ENCODE measurements around the gene FAXC.
A peak's percentile ranks its signal among the peaks of the same experiment; 100 is the strongest.

The FAXC gene

GRCh38 chr6:99350573-99350972, 1.1 kb upstream of the FAXC start:
- Histone ChIP-seq H3K79me1 (replicated peaks; ENCODE audit: low read length, poor library complexity, severe bottlenecking) (peaks cover 2% of the 10 kb centered on the region), H3K4me1 (ENCODE audit: control insufficient read depth, insufficient read depth, low read depth, low read length) (peaks cover 7% of the 10 kb centered on the region), H2BK12ac (ENCODE audit: low read length in 2 of 2) (no peak overlapping the region), H2BK120ac (ENCODE audit: low read depth, low read length) (no peak overlapping the region), H2BK15ac (ENCODE audit: low read depth, poor library complexity, severe bottlenecking) (no peak overlapping the region), H3K4me2 (ENCODE audit: low read length, poor library complexity, severe bottlenecking) (no peak overlapping the region), H3K4me3 (ENCODE audit: insufficient read depth in 1 of 2, low read depth in 1 of 2, low read length in 2 of 2) (no peak overlapping the region), H3K36me3 (ENCODE audit: control insufficient read depth in 1 of 2, insufficient read depth in 2 of 2, low read depth in 1 of 2, low read length in 2 of 2) (no peaks in the 10 kb centered on the region), H3K9ac (ENCODE audit: low read length) (no peak overlapping the region), H2BK5ac (ENCODE audit: low read depth, low read length, poor library complexity, severe bottlenecking) (no peak overlapping the region), H4K91ac (ENCODE audit: low read length) (no peak overlapping the region), H3K9me3 (ENCODE audit: control insufficient read depth, low read length) (no peaks in the 10 kb centered on the region), H3K14ac (ENCODE audit: low read length in 2 of 2) (no peak overlapping the region), H2AK5ac (ENCODE audit: low read length, severe bottlenecking) (no peak overlapping the region), H2AFZ (ENCODE audit: low read depth, low read length) (no peak overlapping the region), H3K27me3 (ENCODE audit: control insufficient read depth in 1 of 2, insufficient read depth in 1 of 2, low read length in 2 of 2) (peaks cover 22 to 49% of the 10 kb centered on the region in 2 experiments), H4K8ac (ENCODE audit: low read length) (no peak overlapping the region), H3K4ac (ENCODE audit: low read depth in 1 of 2, low read length in 2 of 2) (no peak overlapping the region), H3K27ac (ENCODE audit: low read length, poor library complexity, severe bottlenecking) (no peak overlapping the region), H3K23ac (ENCODE audit: low read length in 2 of 2) (no peak overlapping the region), H3K18ac (ENCODE audit: low read depth in 1 of 2, low read length in 2 of 2) (no peak overlapping the region)
- 52% methylated on average over 9 of the region's 10 CpGs for WGBS
- DNase-seq, result no peak

DNA sequence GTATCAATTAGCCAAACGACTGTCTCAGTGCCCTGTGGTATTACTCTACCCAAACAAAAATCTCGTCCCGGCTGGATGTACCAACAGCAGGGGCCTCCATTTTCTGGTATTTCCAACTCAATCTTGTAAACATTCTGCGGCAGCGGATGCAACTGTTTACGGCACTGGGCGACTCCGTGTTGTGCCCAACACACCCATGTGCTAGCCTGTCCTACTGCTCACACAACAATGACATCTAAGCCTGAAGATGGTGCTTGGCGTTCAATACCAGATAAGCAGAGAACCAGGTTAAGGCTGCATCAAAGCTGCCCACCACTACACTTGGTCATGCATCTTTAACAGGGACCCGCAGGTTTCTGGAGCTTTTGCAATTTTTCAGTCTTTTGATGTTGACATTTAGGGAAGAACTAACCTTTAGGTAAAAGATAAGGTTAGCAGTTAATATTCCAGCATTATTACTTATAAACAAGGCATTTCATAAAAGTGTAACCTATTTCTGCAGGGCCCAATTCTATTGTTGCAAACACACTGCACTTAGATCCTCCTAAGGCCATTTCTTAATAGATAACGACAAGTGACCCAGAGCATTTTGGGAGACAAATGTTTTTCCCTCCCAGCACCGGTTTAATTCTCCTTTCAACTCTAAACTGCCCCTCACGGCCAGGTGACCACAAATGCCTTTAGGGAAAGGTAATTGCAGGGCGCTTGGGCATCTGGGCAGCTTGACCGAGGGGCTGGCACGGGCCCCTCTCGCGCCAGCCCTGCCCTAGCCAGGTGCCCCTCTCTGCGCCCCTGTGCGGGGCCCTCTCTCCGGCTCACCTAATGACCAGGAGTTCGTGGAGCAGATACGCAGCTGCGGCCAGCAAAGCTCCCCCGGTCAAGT, 945 bp downstream of the FAXC start:
- H2BK15ac ChIP-seq (ENCODE audit: low read depth, poor library complexity, severe bottlenecking), result no peak overlapping the region
- H3K36me3 ChIP-seq (ENCODE audit: control insufficient read depth in 1 of 2, insufficient read depth in 2 of 2, low read depth in 1 of 2, low read length in 2 of 2), result no peaks in the 10 kb centered on the region
- H3K9ac ChIP-seq (ENCODE audit: low read length), result peak overlapping the region; percentile 60
- no peak overlapping the region for H3K27ac ChIP-seq (ENCODE audit: low read length, poor library complexity, severe bottlenecking)
- no peak overlapping the region for H4K91ac ChIP-seq (ENCODE audit: low read length)
- H2AFZ ChIP-seq (ENCODE audit: low read depth, low read length), result peak overlapping the region; percentile 82
- no peak overlapping the region for H2BK12ac ChIP-seq (ENCODE audit: low read length in 2 of 2)
- DNase-seq, result no peak
- H2BK5ac ChIP-seq (ENCODE audit: low read depth, low read length, poor library complexity, severe bottlenecking), result no peak overlapping the region
- H3K4ac ChIP-seq (ENCODE audit: low read depth in 1 of 2, low read length in 2 of 2), result no peak overlapping the region
- H3K14ac ChIP-seq (ENCODE audit: low read length in 2 of 2), result peak overlapping the region in 1 of 2 experiments; percentile 41
- 38% methylated on average over 23 of the region's 25 CpGs for WGBS
- H3K18ac ChIP-seq (ENCODE audit: low read depth in 1 of 2, low read length in 2 of 2), result peak overlapping the region in 1 of 2 experiments; percentile 62
- H3K23ac ChIP-seq (ENCODE audit: low read length in 2 of 2), result no peak overlapping the region
- peak overlapping the region; percentile 98 for H3K4me2 ChIP-seq (ENCODE audit: low read length, poor library complexity, severe bottlenecking)
- H2AK5ac ChIP-seq (ENCODE audit: low read length, severe bottlenecking), result no peak overlapping the region
- no peak overlapping the region for H2BK120ac ChIP-seq (ENCODE audit: low read depth, low read length)
- H3K79me1 ChIP-seq (replicated peaks; ENCODE audit: low read length, poor library complexity, severe bottlenecking), result peaks cover 2% of the 10 kb centered on the region
- H3K27me3 ChIP-seq (ENCODE audit: control insufficient read depth in 1 of 2, insufficient read depth in 1 of 2, low read length in 2 of 2), result peaks cover 14 to 42% of the 10 kb centered on the region in 2 experiments
- peak overlapping the region; percentile 70 to 83 for H3K4me3 ChIP-seq (ENCODE audit: insufficient read depth in 1 of 2, low read depth in 1 of 2, low read length in 2 of 2)
- no peak overlapping the region for H4K8ac ChIP-seq (ENCODE audit: low read length)
- no peaks in the 10 kb centered on the region for H3K9me3 ChIP-seq (ENCODE audit: control insufficient read depth, low read length)
- H3K4me1 ChIP-seq (ENCODE audit: control insufficient read depth, insufficient read depth, low read depth, low read length), result peaks cover 9% of the 10 kb centered on the region

DNA sequence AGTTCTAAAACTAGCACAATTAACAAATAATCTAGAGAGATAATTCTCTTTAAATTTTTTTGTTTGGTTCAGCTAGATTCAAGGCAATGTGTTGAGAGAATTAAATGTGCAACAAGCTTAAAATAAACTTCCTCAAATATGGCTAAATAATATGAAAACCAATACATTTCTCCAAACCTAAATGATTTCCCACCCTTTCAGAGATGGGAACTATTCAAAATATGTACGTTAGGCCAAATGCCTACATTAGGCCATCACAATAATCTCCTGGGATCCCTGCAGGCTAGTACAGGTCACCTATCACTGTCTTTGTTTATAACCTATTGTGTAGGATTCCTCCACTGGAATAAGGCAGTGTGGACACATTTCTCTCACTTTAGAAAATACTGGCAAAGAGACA, 1.7 kb downstream of the FAXC start:
- H3K79me1 ChIP-seq (replicated peaks; ENCODE audit: low read length, poor library complexity, severe bottlenecking), result peaks cover 6% of the 10 kb centered on the region
- no peak overlapping the region for H2AFZ ChIP-seq (ENCODE audit: low read depth, low read length)
- no peak overlapping the region for H3K18ac ChIP-seq (ENCODE audit: low read depth in 1 of 2, low read length in 2 of 2)
- 92% methylated on average over 1 of the region's 1 CpG for WGBS
- peaks cover 14 to 38% of the 10 kb centered on the region in 2 experiments for H3K27me3 ChIP-seq (ENCODE audit: control insufficient read depth in 1 of 2, insufficient read depth in 1 of 2, low read length in 2 of 2)
- no peak overlapping the region for H3K23ac ChIP-seq (ENCODE audit: low read length in 2 of 2)
- H2AK5ac ChIP-seq (ENCODE audit: low read length, severe bottlenecking), result no peak overlapping the region
- no peak overlapping the region for H3K27ac ChIP-seq (ENCODE audit: low read length, poor library complexity, severe bottlenecking)
- no peak overlapping the region for H4K8ac ChIP-seq (ENCODE audit: low read length)
- no peak overlapping the region for H3K9ac ChIP-seq (ENCODE audit: low read length)
- H3K4me2 ChIP-seq (ENCODE audit: low read length, poor library complexity, severe bottlenecking), result no peak overlapping the region
- H2BK120ac ChIP-seq (ENCODE audit: low read depth, low read length), result no peak overlapping the region
- H3K36me3 ChIP-seq (ENCODE audit: control insufficient read depth in 1 of 2, insufficient read depth in 2 of 2, low read depth in 1 of 2, low read length in 2 of 2), result no peaks in the 10 kb centered on the region
- no peak overlapping the region for H3K4ac ChIP-seq (ENCODE audit: low read depth in 1 of 2, low read length in 2 of 2)
- no peaks in the 10 kb centered on the region for H3K9me3 ChIP-seq (ENCODE audit: control insufficient read depth, low read length)
- peaks cover 9% of the 10 kb centered on the region for H3K4me1 ChIP-seq (ENCODE audit: control insufficient read depth, insufficient read depth, low read depth, low read length)
- no peak overlapping the region for H2BK5ac ChIP-seq (ENCODE audit: low read depth, low read length, poor library complexity, severe bottlenecking)
- no peak overlapping the region for H2BK12ac ChIP-seq (ENCODE audit: low read length in 2 of 2)
- H2BK15ac ChIP-seq (ENCODE audit: low read depth, poor library complexity, severe bottlenecking), result no peak overlapping the region
- H3K14ac ChIP-seq (ENCODE audit: low read length in 2 of 2), result no peak overlapping the region
- DNase-seq, result no peak
- no peak overlapping the region for H4K91ac ChIP-seq (ENCODE audit: low read length)
- no peak overlapping the region for H3K4me3 ChIP-seq (ENCODE audit: insufficient read depth in 1 of 2, low read depth in 1 of 2, low read length in 2 of 2)

- no peak overlapping the region for H2BK12ac ChIP-seq (ENCODE audit: low read length in 2 of 2)
These were observed 2.9 kb downstream of the FAXC start for GRCh38 chr6:99346595-99346994.

More at GRCh38 chr6:99346595-99346994, 2.9 kb downstream of the FAXC start:
- 94% methylated on average over 8 of the region's 10 CpGs for WGBS
- H2BK120ac ChIP-seq (ENCODE audit: low read depth, low read length), result no peak overlapping the region
- H3K27ac ChIP-seq (ENCODE audit: low read length, poor library complexity, severe bottlenecking), result no peak overlapping the region
- no peak overlapping the region for H2AFZ ChIP-seq (ENCODE audit: low read depth, low read length)
- no peak overlapping the region for H3K9ac ChIP-seq (ENCODE audit: low read length)
- no peaks in the 10 kb centered on the region for H3K36me3 ChIP-seq (ENCODE audit: control insufficient read depth in 1 of 2, insufficient read depth in 2 of 2, low read depth in 1 of 2, low read length in 2 of 2)
- no peak overlapping the region for H4K91ac ChIP-seq (ENCODE audit: low read length)
- peaks cover 11% of the 10 kb centered on the region for H3K4me1 ChIP-seq (ENCODE audit: control insufficient read depth, insufficient read depth, low read depth, low read length)
- H3K4ac ChIP-seq (ENCODE audit: low read depth in 1 of 2, low read length in 2 of 2), result no peak overlapping the region
- no peak for DNase-seq
- no peak overlapping the region for H3K14ac ChIP-seq (ENCODE audit: low read length in 2 of 2)
- H3K4me2 ChIP-seq (ENCODE audit: low read length, poor library complexity, severe bottlenecking), result no peak overlapping the region
- H3K9me3 ChIP-seq (ENCODE audit: control insufficient read depth, low read length), result no peaks in the 10 kb centered on the region
- peaks cover 6% of the 10 kb centered on the region for H3K79me1 ChIP-seq (replicated peaks; ENCODE audit: low read length, poor library complexity, severe bottlenecking)
- no peak overlapping the region for H3K4me3 ChIP-seq (ENCODE audit: insufficient read depth in 1 of 2, low read depth in 1 of 2, low read length in 2 of 2)
- peaks cover 10 to 30% of the 10 kb centered on the region in 2 experiments for H3K27me3 ChIP-seq (ENCODE audit: control insufficient read depth in 1 of 2, insufficient read depth in 1 of 2, low read length in 2 of 2)
- no peak overlapping the region for H4K8ac ChIP-seq (ENCODE audit: low read length)
- no peak overlapping the region for H2BK15ac ChIP-seq (ENCODE audit: low read depth, poor library complexity, severe bottlenecking)
- no peak overlapping the region for H2BK5ac ChIP-seq (ENCODE audit: low read depth, low read length, poor library complexity, severe bottlenecking)
- no peak overlapping the region for H2AK5ac ChIP-seq (ENCODE audit: low read length, severe bottlenecking)
- H3K23ac ChIP-seq (ENCODE audit: low read length in 2 of 2), result no peak overlapping the region
- H3K18ac ChIP-seq (ENCODE audit: low read depth in 1 of 2, low read length in 2 of 2), result no peak overlapping the region

Measured in mesenchymal stem cell (in vitro differentiated cells and primary cell).